NK-92 (cell line): ENCODE measurements around the gene IMPACT.

ENCODE experiments used
- DNase-seq: peaks from one replicate; lab custom pipeline; 2025; ENCODE audit not compliant: unreplicated experiment; lab: John Stamatoyannopoulos, UW

IMPACT gene

DNA sequence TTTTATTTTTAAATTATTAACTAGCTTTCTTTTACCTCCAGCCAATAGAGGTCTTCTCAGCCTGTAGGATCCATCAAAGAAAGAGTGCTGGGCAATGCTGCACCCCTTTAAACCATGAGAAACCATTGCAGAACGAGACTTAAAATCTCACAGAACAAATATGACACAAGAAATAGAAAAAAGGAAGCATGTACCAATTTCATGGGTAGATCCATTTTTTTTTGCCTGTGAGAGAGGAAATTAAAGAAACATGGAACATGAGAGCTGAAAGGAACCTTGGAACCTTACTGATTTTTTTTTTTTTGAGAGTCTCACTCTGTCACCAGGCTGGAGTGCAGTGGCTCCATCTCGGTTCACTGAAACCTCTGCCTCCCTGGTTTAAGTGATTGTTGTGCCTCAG, 47.9 kb downstream of the IMPACT start:
- no peak for DNase-seq

- DNase-seq: no peak
Observed at GRCh38 chr18:24475926-24476589, 49.6 kb downstream of the IMPACT start.

- no peak for DNase-seq
Observed at GRCh38 chr18:24479371-24479770, 52.9 kb downstream of the IMPACT start.

DNA sequence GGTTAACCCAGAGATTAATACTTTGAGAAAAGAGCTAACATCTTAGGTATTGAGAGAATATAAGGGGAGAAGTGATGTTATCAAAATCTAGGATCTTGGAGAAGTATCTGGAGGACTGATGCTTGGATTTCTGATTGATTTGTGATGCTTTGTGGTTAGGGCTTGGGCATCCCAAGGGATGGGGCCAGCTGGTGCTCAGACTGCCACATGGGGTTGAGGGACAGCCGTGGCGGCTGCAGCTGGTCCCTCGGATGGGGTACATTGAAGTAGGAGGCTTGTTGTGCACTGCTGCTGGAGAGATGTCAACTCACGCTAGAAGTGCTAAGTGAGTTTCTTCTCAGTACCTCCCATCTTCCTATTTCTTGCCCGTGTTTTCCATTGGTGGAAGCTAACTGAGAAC, 56.4 kb downstream of the IMPACT start:
- DNase-seq: no peak

- DNase-seq: no peak
Observed at GRCh38 chr18:24485681-24486080, 59.2 kb downstream of the IMPACT start.

GRCh38 chr18:24486684-24487083, 60.2 kb downstream of the IMPACT start:
- DNase-seq: no peak

DNA sequence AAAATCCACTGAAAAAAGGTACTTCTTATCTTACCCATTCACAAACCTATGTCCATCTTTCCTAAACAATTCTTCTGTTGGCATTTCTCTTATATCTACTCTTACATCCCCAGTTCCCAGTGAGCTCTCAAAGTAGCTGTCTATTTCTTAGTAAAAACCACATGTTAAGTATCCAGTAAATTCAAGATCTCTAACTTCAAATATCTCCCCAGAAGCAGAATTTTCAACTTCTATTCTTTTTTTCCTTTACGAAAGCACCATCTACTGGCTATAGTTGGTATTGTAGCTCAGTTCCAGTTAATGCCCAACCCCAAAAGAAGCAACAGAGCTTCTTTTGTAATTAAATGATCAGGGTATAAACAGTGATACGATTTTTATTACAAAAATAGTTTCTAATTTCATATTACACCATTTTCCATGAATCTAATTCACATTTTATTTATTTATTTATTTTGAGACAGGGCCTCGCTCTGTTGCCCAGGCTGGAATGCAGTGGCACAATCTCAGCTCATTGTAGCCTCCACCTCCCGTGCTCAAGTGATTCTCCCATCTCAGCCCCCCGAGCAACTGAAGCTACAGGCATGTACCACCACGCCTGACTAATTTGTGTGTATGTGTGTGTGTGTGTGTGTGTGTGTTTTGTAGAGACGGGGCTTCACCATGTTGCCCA, 62.5 kb downstream of the IMPACT start:
- no peak for DNase-seq

DNA sequence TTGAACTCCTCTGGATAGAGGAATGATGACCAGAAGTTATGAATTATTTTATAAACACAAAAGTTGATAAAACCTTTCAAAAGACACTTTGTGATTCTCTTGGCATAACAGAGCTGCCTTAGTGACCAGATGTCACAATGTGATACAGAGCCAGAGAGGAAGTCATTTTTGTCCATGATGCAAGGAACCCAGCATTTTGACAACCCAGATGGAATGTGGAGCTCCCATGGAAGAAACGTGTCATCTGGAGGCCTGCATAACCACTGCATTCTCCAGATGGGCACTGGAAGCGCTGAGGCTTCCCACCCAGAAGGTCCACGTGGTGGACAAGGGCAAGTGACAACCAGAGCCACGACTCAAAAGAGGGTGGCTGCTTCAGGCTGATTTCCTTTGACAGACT, 64.1 kb downstream of the IMPACT start:
- DNase-seq: no peak

DNA sequence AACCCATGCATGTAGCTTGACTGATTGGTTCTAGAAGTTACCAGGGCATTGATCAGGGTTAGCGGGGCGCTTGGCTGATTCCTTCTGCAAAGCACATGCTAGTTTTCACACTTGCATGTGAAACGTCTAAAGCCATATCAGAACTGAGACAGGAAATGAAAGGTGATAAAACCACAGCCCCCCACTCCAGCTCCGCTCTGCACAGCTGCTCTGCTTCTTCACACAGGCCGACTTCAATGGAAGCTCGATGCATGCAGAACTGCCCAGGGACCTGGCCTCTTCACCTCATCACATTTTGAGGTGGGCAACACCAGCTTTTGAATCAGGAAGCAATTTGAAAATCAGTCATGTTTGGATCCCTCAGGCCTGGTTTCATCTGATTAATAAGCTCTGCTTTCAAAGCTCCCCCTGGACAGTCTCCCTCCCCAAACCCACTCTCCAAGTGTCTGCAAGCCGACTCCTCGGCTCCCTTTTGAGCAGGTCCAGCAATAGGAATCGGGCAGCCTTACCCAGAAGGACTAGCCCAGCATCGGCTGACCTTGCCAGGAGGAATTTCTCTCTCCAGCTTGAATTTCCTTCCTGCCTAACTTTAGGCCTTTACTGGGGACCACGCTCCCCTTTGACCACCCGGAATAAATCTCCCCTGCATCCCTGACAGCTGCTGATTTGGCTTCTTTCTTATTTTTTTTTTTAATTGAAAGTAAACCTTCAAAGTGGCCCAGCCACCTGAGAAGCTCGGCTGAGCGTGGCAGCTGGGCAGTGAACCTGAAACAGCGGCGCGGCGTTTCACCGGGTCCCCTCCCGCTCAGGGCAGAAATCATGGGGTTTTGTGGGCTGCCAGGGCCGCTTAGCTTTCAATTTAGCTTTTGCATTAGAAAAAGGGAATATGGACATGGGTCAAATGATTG, 65.7 kb downstream of the IMPACT start:
- DNase-seq: no peak

- DNase-seq: no peak
Observed at GRCh38 chr18:24494586-24494985, 68.1 kb downstream of the IMPACT start.

DNA sequence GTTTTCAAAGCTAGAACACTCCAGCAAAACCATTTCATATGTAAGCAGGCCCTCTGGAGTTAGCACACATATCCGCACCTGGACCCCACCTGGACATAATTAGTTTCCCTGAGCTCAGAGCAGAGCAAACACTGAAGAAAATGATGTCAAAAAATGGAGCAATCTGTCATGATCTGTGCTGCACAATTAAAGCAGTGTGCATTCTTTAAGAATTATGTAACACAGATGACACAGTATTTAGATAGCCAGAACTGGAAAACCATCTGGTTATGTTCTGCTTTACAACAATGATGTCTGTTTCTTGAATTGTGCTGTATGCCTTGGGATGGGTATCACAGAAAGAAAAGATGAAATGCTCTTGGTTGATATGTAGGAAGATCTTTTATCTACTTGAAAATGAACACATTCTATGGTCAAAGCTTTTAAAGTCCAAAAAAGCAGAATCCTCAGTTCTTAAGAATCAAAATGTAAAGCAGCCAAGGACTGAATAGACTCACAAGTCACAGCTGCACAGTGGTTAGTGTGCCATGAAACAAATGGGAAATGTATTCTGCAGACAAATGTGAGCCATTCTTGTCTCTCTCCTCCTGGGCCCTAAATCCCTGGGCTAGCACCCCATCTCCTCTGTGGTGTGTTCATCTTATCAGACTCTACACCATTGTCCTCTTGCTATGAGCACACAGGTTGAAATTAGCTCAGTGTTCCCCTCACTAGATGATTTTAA, 70.7 kb downstream of the IMPACT start:
- DNase-seq: no peak

- DNase-seq: no peak
Observed at GRCh38 chr18:24499814-24500213, 73.3 kb downstream of the IMPACT start.

- DNase-seq: no peak
Observed at GRCh38 chr18:24500217-24500616, 73.7 kb downstream of the IMPACT start.

- DNase-seq: no peak
Observed at GRCh38 chr18:24500766-24501165, 74.3 kb downstream of the IMPACT start.

DNA sequence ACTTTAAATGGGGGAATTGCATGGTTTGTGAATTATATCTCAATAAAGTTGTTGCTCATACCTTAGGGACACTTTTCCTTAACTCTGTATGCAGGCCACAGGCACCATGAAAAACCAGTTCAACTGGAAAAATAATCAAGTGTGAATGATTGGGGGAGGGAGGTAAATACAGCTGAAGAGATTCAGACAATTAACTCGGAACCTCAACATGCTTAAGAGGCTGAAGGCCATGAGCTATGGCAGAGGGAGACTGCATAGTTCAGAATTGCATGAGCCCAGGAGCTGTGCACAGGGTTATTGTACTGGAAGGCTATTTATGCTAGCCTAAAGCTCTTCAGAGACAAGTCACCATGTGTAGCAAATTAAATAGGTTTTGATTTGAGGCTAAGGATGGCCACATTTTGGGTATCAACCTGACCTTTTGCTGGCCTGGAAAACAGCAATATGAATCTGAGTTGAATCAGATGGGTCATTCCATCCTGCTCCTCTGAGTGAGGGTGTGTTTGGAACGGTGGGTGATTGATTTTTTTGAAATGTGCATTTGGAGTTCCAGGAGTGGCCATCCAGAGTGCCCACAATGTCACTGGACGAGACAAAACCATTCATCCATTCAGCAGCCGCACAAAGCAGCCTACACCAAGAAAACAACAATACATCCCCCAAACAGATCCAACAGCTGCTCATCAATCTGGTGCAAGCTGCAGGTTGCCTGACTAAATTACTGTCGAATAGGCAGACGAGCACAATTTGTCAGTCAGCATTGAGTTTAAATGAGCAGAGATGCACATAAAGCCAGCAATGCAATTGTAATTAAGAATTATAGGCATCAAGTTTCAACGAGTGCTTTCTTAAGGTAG, 76.4 kb downstream of the IMPACT start:
- DNase-seq: no peak
